Lower lobe of right lung (tissue), 2 donors: ENCODE data around the gene FIBIN. TPM values are rescaled to one million over a fixed set of nuclear protein-coding genes. Genes with fewer than 3 reads are reported as not detected.

ENCODE experiments used
- ATAC-seq, 2 donors: fragments of 200-7000 bp; cut with Tn5 transposase; one replicate each; pipeline ENCODE4 v1.9.1; 2020 to 2022; ENCODE audit warnings: mild to moderate bottlenecking in 2 of 2, moderate library complexity in 2 of 2
- DNase-seq: peaks from one replicate; pipeline ENCODE4 v3.0.0-alpha.2; 2020
- H3K27ac ChIP-seq: fragments of 200-600 bp; one replicate; pipeline ENCODE4 v1.8.0; 2022
- H3K27me3 ChIP-seq: fragments of 200-600 bp; one replicate; pipeline ENCODE4 v1.8.0; 2022; ENCODE audit warnings: low read depth
- H3K36me3 ChIP-seq: fragments of 200-600 bp; one replicate; pipeline ENCODE4 v1.8.0; 2022; ENCODE audit warnings: mild to moderate bottlenecking
- H3K4me1 ChIP-seq: fragments of 200-600 bp; one replicate; pipeline ENCODE4 v1.8.0; 2022
- H3K4me3 ChIP-seq: fragments of 200-600 bp; one replicate; pipeline ENCODE4 v1.8.0; 2022; ENCODE audit warnings: mild to moderate bottlenecking
- H3K9me3 ChIP-seq: fragments of 200-600 bp; one replicate; pipeline ENCODE4 v1.8.0; 2022
- CTCF ChIP-seq: fragments of 200-600 bp; IDR thresholded peaks from one replicate; pipeline ENCODE4 v1.8.0; 2022; ENCODE audit warnings: antibody characterized with exemption, mild to moderate bottlenecking
- intact Hi-C: fragments of 100-400 bp; cut with DNase I; formaldehyde crosslinking; loops from one replicate; pipeline ENCODE4 v1.11.0; 2022
- total RNA-seq: library from RNA; stranded (reverse); fragmentation: NEBNext Ultra II Directional; extraction: Animal tissue kit (Norgen Biotek cat#: 25700); gene quantifications from one replicate; pipeline ENCODE4 v1.2.1, GENCODE V29; 2021
- donor health status: DM: no; HTN: yes; CAD: no; lungs with severe emphysema.

The FIBIN gene
- total RNA-seq, 1 donor from 2014 or later: 27.8 TPM

DNA sequence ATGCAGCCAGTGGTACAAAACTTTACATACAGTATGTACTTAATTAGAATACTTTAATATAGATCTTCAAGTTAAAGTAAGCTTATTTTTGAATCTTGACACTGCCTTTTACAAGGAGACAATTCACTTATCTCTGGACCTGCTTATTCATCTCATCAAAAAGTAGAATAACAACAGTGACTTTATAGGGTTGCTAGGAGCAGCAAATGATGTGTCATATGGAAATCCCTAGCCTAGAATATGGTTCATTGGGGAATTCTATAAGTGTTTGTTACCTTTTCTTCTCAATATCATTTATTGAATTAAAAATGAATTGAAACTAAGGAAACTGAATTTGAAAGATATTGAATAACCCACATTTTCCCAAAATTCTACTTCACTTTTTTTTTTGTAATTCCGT is 45.0 kb upstream of the FIBIN start:
- Histone ChIP-seq H3K9me3 (no peaks in the 10 kb centered on the region), H3K27me3 (no peaks in the 10 kb centered on the region), H3K36me3 (no peaks in the 10 kb centered on the region), H3K4me1 (peaks cover 18% of the 10 kb centered on the region), H3K27ac (no peak overlapping the region), H3K4me3 (no peak overlapping the region)
- intact Hi-C loops: no loop called here
- no peak for ATAC-seq
- TF ChIP-seq CTCF: no peak
- DNase-seq: no peak

DNA sequence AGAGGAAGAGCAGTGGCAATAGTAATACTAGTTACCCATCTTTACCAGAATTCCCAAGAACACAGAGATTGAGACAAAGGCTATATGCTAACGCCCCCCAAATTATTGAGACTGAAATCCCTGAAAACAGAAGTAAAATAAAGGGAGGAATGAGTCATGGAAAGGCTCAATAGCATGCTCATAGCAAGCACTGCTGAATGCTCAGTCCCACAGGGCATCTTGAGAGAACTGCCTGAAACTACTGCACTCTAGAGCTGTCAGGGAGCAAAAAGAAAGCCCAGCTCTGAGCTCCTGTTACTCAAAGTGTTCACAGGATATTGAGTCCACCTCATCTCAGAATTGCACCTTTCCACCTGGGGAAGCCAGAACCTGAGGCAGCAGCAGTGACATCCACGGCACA is 44.1 kb upstream of the FIBIN start:
- no peak for DNase-seq
- Histone ChIP-seq H3K4me1 (peaks cover 18% of the 10 kb centered on the region), H3K27me3 (no peaks in the 10 kb centered on the region), H3K27ac (no peak overlapping the region), H3K36me3 (no peaks in the 10 kb centered on the region), H3K9me3 (no peaks in the 10 kb centered on the region), H3K4me3 (no peak overlapping the region)
- no peak for ATAC-seq
- intact Hi-C loops: no loop called here
- no peak for TF ChIP-seq CTCF

DNA sequence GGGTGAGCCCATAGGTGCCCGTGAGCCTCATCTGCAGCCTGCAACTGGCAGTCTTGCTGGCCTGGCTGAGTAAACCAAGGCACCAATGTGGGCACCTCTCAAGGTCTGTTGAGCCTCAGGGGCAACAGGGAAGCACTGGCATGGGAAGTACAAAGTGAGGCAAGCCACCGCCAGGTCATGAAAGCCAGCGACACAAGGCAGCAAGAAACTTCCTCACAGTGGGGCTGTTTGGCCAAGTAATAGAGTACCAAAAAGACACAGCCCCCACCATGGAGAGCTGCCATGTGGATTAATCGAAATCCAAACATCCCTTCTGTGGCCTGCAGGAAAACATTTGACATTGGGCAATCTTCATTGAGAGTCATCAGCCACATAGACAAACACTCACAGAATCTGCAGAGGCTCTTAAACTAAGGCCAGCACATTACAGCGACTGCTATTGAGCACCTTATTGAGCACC is 43.6 kb upstream of the FIBIN start:
- H3K27ac ChIP-seq: no peak overlapping the region
- no peaks in the 10 kb centered on the region for H3K27me3 ChIP-seq
- H3K9me3 ChIP-seq: no peaks in the 10 kb centered on the region
- intact Hi-C loops: no loop called here
- H3K4me1 ChIP-seq: peaks cover 18% of the 10 kb centered on the region
- H3K4me3 ChIP-seq: no peak overlapping the region
- no peak for TF ChIP-seq CTCF
- peak; percentile 49 to 52 for ATAC-seq
- peak; percentile 34 for DNase-seq
- H3K36me3 ChIP-seq: no peaks in the 10 kb centered on the region

- Histone ChIP-seq H3K9me3 (no peaks in the 10 kb centered on the region), H3K27ac (no peak overlapping the region), H3K4me1 (peaks cover 18% of the 10 kb centered on the region), H3K4me3 (no peak overlapping the region), H3K36me3 (no peaks in the 10 kb centered on the region), H3K27me3 (no peaks in the 10 kb centered on the region)
- DNase-seq: no peak
- no peak for TF ChIP-seq CTCF
- no peak for ATAC-seq
- intact Hi-C loops: no loop called here
These were observed 42.0 kb upstream of the FIBIN start for GRCh38 chr11:26951809-26952515.

DNA sequence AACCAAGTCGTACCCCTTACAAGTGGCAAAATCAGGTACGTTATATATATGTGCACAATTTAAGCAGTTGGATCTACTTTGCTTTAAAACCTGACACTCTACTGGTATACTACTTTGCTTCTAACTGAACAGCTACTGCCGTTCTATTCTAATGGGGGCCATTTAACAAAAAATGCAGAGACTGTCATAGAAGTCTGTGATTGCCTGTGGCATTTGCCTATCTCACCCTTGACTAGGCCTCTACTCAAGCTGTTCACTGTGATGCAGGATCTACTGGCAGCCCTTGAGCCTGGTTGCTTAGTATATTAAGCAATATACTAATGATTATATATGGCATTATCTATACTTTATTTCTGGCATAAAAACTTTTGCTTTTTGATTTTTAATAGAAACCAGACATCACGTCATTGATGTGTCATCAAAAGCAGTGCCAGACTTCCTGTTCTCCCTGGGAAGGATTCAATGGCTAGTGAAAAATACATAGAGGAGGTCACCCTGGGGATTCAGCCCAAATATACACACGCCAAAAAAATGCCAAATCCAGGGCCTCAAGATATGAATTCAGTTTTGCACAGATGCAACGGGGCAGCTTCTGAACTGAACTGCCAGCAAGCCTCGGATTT is 40.0 kb upstream of the FIBIN start:
- DNase-seq (no peak), ATAC-seq (no peak)
- Histone ChIP-seq H3K4me1 (peaks cover 10% of the 10 kb centered on the region), H3K36me3 (no peaks in the 10 kb centered on the region), H3K9me3 (no peaks in the 10 kb centered on the region), H3K27me3 (no peaks in the 10 kb centered on the region), H3K4me3 (no peak overlapping the region), H3K27ac (no peak overlapping the region)
- TF ChIP-seq CTCF: no peak
- intact Hi-C loops: no loop called here
